ENCODE data around the gene SLC29A3. TPM values are rescaled to one million over a fixed set of nuclear protein-coding genes. Genes with fewer than 3 reads are reported as not detected.

Gene SLC29A3
- total RNA-seq, 1 experiment from 2014 or later = 5.9 TPM

DNA sequence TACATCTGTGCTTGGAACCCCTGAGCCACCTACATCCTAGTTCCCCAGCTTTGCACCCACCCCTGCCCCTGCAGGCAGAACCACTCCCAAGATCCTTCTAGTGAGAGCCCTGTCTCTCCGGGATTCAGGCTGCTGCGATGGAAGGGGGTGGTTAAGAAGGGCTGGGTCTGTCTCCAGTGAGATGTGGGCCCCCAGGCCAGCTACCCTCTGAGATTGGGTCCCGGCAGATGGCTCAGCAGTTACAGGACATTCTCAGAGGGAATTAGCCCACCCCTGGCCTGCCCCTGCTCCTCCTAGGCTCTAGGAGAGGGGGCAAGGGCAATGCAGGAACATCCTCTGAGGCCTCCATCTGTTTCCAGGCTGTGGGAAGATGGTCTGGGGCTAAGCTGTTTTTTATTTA is 27.7 kb downstream of the SLC29A3 start:
- H3K4me1 ChIP-seq (ENCODE audit: control insufficient read depth in 1 of 2, insufficient read depth in 2 of 2, low read length in 2 of 2) = peaks cover 0 to 15% of the 10 kb centered on the region in 2 experiments; a peak in 3 of 4 replicates

DNA sequence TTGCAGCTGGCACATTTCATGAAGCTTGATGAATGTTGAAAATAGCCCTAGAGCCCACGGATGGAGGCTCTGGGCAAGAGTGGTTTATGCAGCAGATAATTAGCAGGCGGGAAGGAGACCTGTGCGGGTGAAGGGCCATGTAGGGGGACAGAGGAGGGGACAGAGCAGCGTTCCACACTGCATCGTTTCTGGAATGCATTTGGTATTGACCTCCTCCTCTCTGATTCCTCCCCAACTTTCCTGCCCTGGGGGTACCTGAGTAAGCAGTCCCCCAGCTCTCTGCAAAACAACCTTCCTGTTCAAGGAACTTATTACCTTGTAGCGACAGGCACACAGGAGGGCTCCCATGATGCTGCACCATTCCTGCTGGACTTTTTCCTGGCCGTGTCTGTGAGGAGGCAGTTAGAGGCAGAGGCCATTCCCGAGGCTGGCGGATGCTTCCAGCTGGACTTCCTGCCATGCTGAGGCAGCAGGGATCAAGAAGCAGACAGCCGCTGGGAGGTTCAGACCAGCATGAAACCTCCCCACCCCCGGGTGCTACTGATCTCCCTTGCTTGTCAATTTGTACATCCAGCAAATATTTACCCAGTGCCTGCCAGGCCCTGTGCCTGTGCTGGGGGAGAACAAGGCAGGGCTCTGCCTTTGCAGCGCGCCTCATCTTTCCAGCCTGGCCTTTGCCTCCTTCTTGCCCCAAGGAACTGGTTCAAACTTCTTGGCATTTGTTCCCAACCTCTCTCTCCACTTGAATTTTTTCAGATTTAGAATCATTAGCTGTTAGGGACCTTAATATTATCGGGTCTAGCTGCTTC is 28.7 kb downstream of the SLC29A3 start:
- H3K27ac ChIP-seq (ENCODE audit: low read depth, low read length) = no peak overlapping the region
- TF ChIP-seq SP1 (IDR thresholded peaks at IDR 0.05; ENCODE audit: low read depth) (no peak), SRF (IDR thresholded peaks at IDR 0.05; ENCODE audit: low read depth) (no peak), POLR2AphosphoS5 (IDR thresholded peaks at IDR 0.05; ENCODE audit: low read depth, low read length) (no peak), EZH2 (IDR thresholded peaks at IDR 0.05) (no peak), YY1 (IDR thresholded peaks at IDR 0.05; ENCODE audit: extremely low read depth, insufficient replicate concordance, low read depth, low read length) (no peak), FOSL1 (IDR thresholded peaks at IDR 0.05; ENCODE audit: low read depth) (no peak), TCF7L2 (IDR thresholded peaks at IDR 0.05; ENCODE audit: borderline replicate concordance, extremely low read depth, insufficient read depth, insufficient read length) (no peak), EGR1 (IDR thresholded peaks at IDR 0.05; ENCODE audit: low read depth) (no peak)
- TF ChIP-seq, protein P1, sequence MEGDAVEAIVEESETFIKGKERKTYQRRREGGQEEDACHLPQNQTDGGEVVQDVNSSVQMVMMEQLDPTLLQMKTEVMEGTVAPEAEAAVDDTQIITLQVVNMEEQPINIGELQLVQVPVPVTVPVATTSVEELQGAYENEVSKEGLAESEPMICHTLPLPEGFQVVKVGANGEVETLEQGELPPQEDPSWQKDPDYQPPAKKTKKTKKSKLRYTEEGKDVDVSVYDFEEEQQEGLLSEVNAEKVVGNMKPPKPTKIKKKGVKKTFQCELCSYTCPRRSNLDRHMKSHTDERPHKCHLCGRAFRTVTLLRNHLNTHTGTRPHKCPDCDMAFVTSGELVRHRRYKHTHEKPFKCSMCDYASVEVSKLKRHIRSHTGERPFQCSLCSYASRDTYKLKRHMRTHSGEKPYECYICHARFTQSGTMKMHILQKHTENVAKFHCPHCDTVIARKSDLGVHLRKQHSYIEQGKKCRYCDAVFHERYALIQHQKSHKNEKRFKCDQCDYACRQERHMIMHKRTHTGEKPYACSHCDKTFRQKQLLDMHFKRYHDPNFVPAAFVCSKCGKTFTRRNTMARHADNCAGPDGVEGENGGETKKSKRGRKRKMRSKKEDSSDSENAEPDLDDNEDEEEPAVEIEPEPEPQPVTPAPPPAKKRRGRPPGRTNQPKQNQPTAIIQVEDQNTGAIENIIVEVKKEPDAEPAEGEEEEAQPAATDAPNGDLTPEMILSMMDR (IDR thresholded peaks at IDR 0.05 in 2 of 3, conservative IDR thresholded peaks at IDR 0.05 in 1 of 3; ENCODE audit: borderline replicate concordance in 1 of 3, insufficient read depth in 1 of 3, low read depth in 2 of 3, low read length in 2 of 3) = no peak
- TF ChIP-seq, protein P2, sequence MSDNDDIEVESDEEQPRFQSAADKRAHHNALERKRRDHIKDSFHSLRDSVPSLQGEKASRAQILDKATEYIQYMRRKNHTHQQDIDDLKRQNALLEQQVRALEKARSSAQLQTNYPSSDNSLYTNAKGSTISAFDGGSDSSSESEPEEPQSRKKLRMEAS (IDR thresholded peaks at IDR 0.05) = no peak
- ATAC-seq (no peak), DNase-seq (ENCODE audit: low read depth, low spot score) (no peak)
- no peak overlapping the region for H3K9ac ChIP-seq (ENCODE audit: low read length)
- no TSS peak for BruUV-seq (replicated peaks)
- no peaks in the 10 kb centered on the region for H3K9me3 ChIP-seq (ENCODE audit: control insufficient read depth in 1 of 2, insufficient read depth in 1 of 2, low read depth in 1 of 2, low read length in 2 of 2)
- no peaks in the 10 kb centered on the region for H3K36me3 ChIP-seq (ENCODE audit: control insufficient read depth in 1 of 2, insufficient read depth in 2 of 2, low read length in 2 of 2)
- CTCF ChIA-PET = no interaction called here
- H3K79me2 ChIP-seq (ENCODE audit: insufficient read depth, low read length) = no peaks in the 10 kb centered on the region
- H3K27me3 ChIP-seq (ENCODE audit: insufficient read depth, low read length) = no peaks in the 10 kb centered on the region
- no peaks in the 10 kb centered on the region for H3K9me2 ChIP-seq (ENCODE audit: insufficient read depth)
- no peak overlapping the region for H3K4me3 ChIP-seq (replicated peaks in 1 of 2; ENCODE audit: low read depth in 1 of 2, low read length in 2 of 2)
- H3K4me1 ChIP-seq (ENCODE audit: control insufficient read depth in 1 of 2, insufficient read depth in 2 of 2, low read length in 2 of 2) = peaks cover 0 to 15% of the 10 kb centered on the region in 2 experiments; a peak in 3 of 4 replicates
- intact Hi-C loops (cut with micrococcal nuclease) = no loop called here
- POLR2A ChIA-PET = no interaction called here
- no peaks in the 10 kb centered on the region for H4K20me1 ChIP-seq (ENCODE audit: insufficient read depth)
- no peak overlapping the region for H2AFZ ChIP-seq (ENCODE audit: low read depth, low read length, poor library complexity, severe bottlenecking)
- RAD21 ChIA-PET (ENCODE audit: low non-redundant PET in 1 of 2, low total read pairs in 2 of 2, uncharacterized antibody in 2 of 2, unreplicated experiment in 2 of 2) = no interaction called here
- H3K4me2 ChIP-seq (ENCODE audit: low read length) = no peak overlapping the region

More for the DNA sequence above, 27.7 kb downstream of the SLC29A3 start:
- Histone ChIP-seq H4K20me1 (ENCODE audit: insufficient read depth) (no peaks in the 10 kb centered on the region), H2AFZ (ENCODE audit: low read depth, low read length, poor library complexity, severe bottlenecking) (no peak overlapping the region), H3K9me3 (ENCODE audit: control insufficient read depth in 1 of 2, insufficient read depth in 1 of 2, low read depth in 1 of 2, low read length in 2 of 2) (no peaks in the 10 kb centered on the region), H3K27ac (ENCODE audit: low read depth, low read length) (no peak overlapping the region), H3K9me2 (ENCODE audit: insufficient read depth) (no peaks in the 10 kb centered on the region), H3K9ac (ENCODE audit: low read length) (no peak overlapping the region), H3K27me3 (ENCODE audit: insufficient read depth, low read length) (no peaks in the 10 kb centered on the region), H3K36me3 (ENCODE audit: control insufficient read depth in 1 of 2, insufficient read depth in 2 of 2, low read length in 2 of 2) (no peaks in the 10 kb centered on the region), H3K4me2 (ENCODE audit: low read length) (no peak overlapping the region), H3K4me3 (replicated peaks in 1 of 2; ENCODE audit: low read depth in 1 of 2, low read length in 2 of 2) (no peak overlapping the region), H3K79me2 (ENCODE audit: insufficient read depth, low read length) (no peaks in the 10 kb centered on the region)
- ATAC-seq = no peak
- intact Hi-C loops (cut with micrococcal nuclease) = no loop called here
- ChIA-PET RAD21 (ENCODE audit: low non-redundant PET in 1 of 2, low total read pairs in 2 of 2, uncharacterized antibody in 2 of 2, unreplicated experiment in 2 of 2) (no interaction called here), CTCF (no interaction called here), POLR2A (no interaction called here)
- TF ChIP-seq SP1 (IDR thresholded peaks at IDR 0.05; ENCODE audit: low read depth) = no peak
- no peak for TF ChIP-seq ZFX (IDR thresholded peaks at IDR 0.05)
- no peak for DNase-seq (ENCODE audit: low read depth, low spot score)
- BruUV-seq (replicated peaks) = no TSS peak
